GM11168 (cell line): Measurements from ENCODE around the gene PLA2G6.
"Not testable (repeated sequence)": the region's sequence is repeated elsewhere in the genome, so short reads cannot be mapped to it uniquely, and the experiment has no call there.

Experiments
- in situ Hi-C: fragments of 300-500 bp; cut with MboI; formaldehyde crosslinking; loops from one replicate; pipeline ENCODE4 v1.12.0; 2022; ENCODE audit warnings: low sequenced_read_pairs; ENCODE audit not compliant: unreplicated experiment

The PLA2G6 gene

GRCh38 chr22:38136607-38137006 is 45.0 kb downstream of the PLA2G6 start:
- in situ Hi-C loops = no loop called here

GRCh38 chr22:38135133-38135706 is 46.4 kb downstream of the PLA2G6 start:
- in situ Hi-C loops = no loop called here

GRCh38 chr22:38133331-38133730 is 48.3 kb downstream of the PLA2G6 start:
- in situ Hi-C loops = no loop called here

GRCh38 chr22:38132794-38133193 is 48.8 kb downstream of the PLA2G6 start:
- in situ Hi-C loops = no loop called here

GRCh38 chr22:38132136-38132535 is 49.5 kb downstream of the PLA2G6 start:
- in situ Hi-C loops = no loop called here

- in situ Hi-C loops = no loop called here
These were observed 50.2 kb downstream of the PLA2G6 start for GRCh38 chr22:38131399-38131798.

GRCh38 chr22:38129856-38130255 is 51.8 kb downstream of the PLA2G6 start:
- in situ Hi-C loops = no loop called here

- in situ Hi-C loops = no loop called here
These were observed 52.6 kb downstream of the PLA2G6 start for GRCh38 chr22:38129021-38129420.

- in situ Hi-C loops = no loop called here
These were observed 53.8 kb downstream of the PLA2G6 start for GRCh38 chr22:38127869-38128268.

GRCh38 chr22:38126928-38127668 is 54.5 kb downstream of the PLA2G6 start:
- in situ Hi-C loops = no loop called here

GRCh38 chr22:38125751-38126201 is 55.9 kb downstream of the PLA2G6 start:
- in situ Hi-C loops = no loop called here

GRCh38 chr22:38125038-38125610 is 56.5 kb downstream of the PLA2G6 start:
- in situ Hi-C loops = no loop called here

GRCh38 chr22:38124236-38124974 is 57.2 kb downstream of the PLA2G6 start:
- in situ Hi-C loops = no loop called here

GRCh38 chr22:38122616-38123015 is 59.0 kb downstream of the PLA2G6 start:
- in situ Hi-C loops = no loop called here

GRCh38 chr22:38120359-38121110 is 61.1 kb downstream of the PLA2G6 start:
- in situ Hi-C loops = no loop called here

- in situ Hi-C loops = not testable (repeated sequence)
These were observed 62.9 kb downstream of the PLA2G6 start for GRCh38 chr22:38118747-38119146.

- in situ Hi-C loops = no loop called here
These were observed 63.4 kb downstream of the PLA2G6 start for GRCh38 chr22:38118182-38118581.

- in situ Hi-C loops = not testable (repeated sequence)
These were observed 64.1 kb downstream of the PLA2G6 start for GRCh38 chr22:38117556-38117955.

- in situ Hi-C loops = no loop called here
These were observed 66.0 kb downstream of the PLA2G6 start for GRCh38 chr22:38115423-38116205.
